Posterior cingulate gyrus (tissue), 11 donors: Measurements from ENCODE around the gene TMEM18.

Experiments
- DNase-seq, 10 donors: peaks; one replicate each; pipeline versions ENCODE4 v3.0.0 to v3.0.0-alpha.2; 2020 to 2021; ENCODE audit warnings: mixed read lengths in 3 of 10
- intact Hi-C: fragments of 100-400 bp; cut with DNase I; formaldehyde crosslinking; loops from one replicate; pipeline ENCODE4 v1.15.1; 2023

TMEM18 gene

GRCh38 chr2:637804-638203 lies 39.4 kb downstream of the TMEM18 start:
- intact Hi-C loops: loop anchor here (2.0 to 10.0 kb wide), 4 partner anchors 109 to 465 kb away; no protein-coding TSS in a partner anchor
- peak in 1 of 10 donors; percentile 45 for DNase-seq

GRCh38 chr2:637406-637776 lies 39.8 kb downstream of the TMEM18 start:
- intact Hi-C loops: loop anchor here (2.0 to 10.0 kb wide), 4 partner anchors 109 to 465 kb away; no protein-coding TSS in a partner anchor
- peak in 2 of 10 donors; percentile 57 to 73 for DNase-seq

- peak; percentile 30 to 94 (median 74) for DNase-seq
- intact Hi-C loops: loop anchor here (2.0 to 10.0 kb wide), 4 partner anchors 108 to 464 kb away; no protein-coding TSS in a partner anchor
Observed at GRCh38 chr2:636641-637405, 40.4 kb downstream of the TMEM18 start.

- DNase-seq: peak in 2 of 10 donors; percentile 81 to 86
- intact Hi-C loops: loop anchor here (2.0 to 10.0 kb wide), 4 partner anchors 107 to 463 kb away; no protein-coding TSS in a partner anchor
Observed at GRCh38 chr2:635687-636621, 41.3 kb downstream of the TMEM18 start.

GRCh38 chr2:634636-635388 lies 42.4 kb downstream of the TMEM18 start:
- no peak for DNase-seq
- intact Hi-C loops: loop anchor here (10.0 kb wide), 2 partner anchors 340 to 390 kb away; no protein-coding TSS in a partner anchor

GRCh38 chr2:634041-634440 lies 43.2 kb downstream of the TMEM18 start:
- intact Hi-C loops: loop anchor here (10.0 kb wide), 2 partner anchors 339 to 389 kb away; no protein-coding TSS in a partner anchor
- peak in 1 of 10 donors; percentile 77 for DNase-seq

- intact Hi-C loops: loop anchor here (10.0 kb wide), 2 partner anchors 339 to 389 kb away; no protein-coding TSS in a partner anchor
- DNase-seq: no peak
Observed at GRCh38 chr2:633371-633770, 43.8 kb downstream of the TMEM18 start.

- DNase-seq: no peak
- intact Hi-C loops: loop anchor here (10.0 kb wide), 2 partner anchors 338 to 388 kb away; no protein-coding TSS in a partner anchor
Observed at GRCh38 chr2:632471-632870, 44.7 kb downstream of the TMEM18 start.

GRCh38 chr2:631741-632140 lies 45.5 kb downstream of the TMEM18 start:
- intact Hi-C loops: loop anchor here (10.0 kb wide), 2 partner anchors 337 to 387 kb away; no protein-coding TSS in a partner anchor

GRCh38 chr2:630451-631320 lies 46.5 kb downstream of the TMEM18 start:
- intact Hi-C loops: loop anchor here (10.0 kb wide), 2 partner anchors 336 to 386 kb away; no protein-coding TSS in a partner anchor
- DNase-seq: no peak

More at GRCh38 chr2:631741-632140, 45.5 kb downstream of the TMEM18 start:
- DNase-seq: no peak

GRCh38 chr2:629961-630360 lies 47.2 kb downstream of the TMEM18 start:
- intact Hi-C loops: loop anchor here (10.0 kb wide), 2 partner anchors 335 to 385 kb away; no protein-coding TSS in a partner anchor
- DNase-seq: no peak

GRCh38 chr2:628651-629050 lies 48.6 kb downstream of the TMEM18 start:
- DNase-seq: peak in 1 of 10 donors; percentile 65
- intact Hi-C loops: no loop called here

GRCh38 chr2:627926-628560 lies 49.2 kb downstream of the TMEM18 start:
- DNase-seq: peak in 1 of 10 donors; percentile 60
- intact Hi-C loops: no loop called here

GRCh38 chr2:627340-627709 lies 49.9 kb downstream of the TMEM18 start:
- intact Hi-C loops: no loop called here

GRCh38 chr2:626491-627339 lies 50.5 kb downstream of the TMEM18 start:
- intact Hi-C loops: no loop called here
- peak in 1 of 10 donors; percentile 39 for DNase-seq

More at GRCh38 chr2:627340-627709, 49.9 kb downstream of the TMEM18 start:
- DNase-seq: no peak

GRCh38 chr2:625415-626333 lies 51.5 kb downstream of the TMEM18 start:
- intact Hi-C loops: no loop called here
- peak in 1 of 10 donors; percentile 46 for DNase-seq
